Measurements from ENCODE around the gene FAM13A. TPM values are rescaled to one million over a fixed set of nuclear protein-coding genes. Genes with fewer than 3 reads are reported as not detected.

Gene FAM13A
- total and polyA plus RNA-seq, 2 of the 13 experiments (the other 11 are each of a cell fraction or from before 2014, with no cell fraction given), result 1.2 to 36.2 TPM

DNA sequence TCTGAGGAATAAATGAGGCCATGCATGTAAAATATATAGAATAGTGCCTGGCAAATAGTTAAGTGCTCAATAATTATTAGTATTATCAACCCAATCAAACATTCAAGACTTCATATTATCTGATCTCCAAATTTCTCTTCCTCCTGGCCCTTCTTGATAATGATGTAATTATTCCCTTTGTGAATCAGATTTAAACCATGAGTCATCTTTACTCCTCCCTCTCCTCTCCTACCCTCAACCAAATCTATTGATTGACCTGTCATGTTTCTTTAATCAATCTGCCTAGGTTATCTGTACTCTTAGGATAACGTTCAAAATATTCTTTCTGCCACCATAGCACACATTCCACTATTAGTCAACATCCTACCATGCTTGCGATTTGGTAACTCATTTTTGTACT lies 229.5 kb downstream of the FAM13A start:
- DNase-seq (ENCODE audit: low spot score) (no peak), FAIRE-seq (no peak), ATAC-seq (no peak)
- CTCF ChIA-PET (ENCODE audit: low intra/inter-chr PET ratio, low total read pairs), result no interaction called here
- Histone ChIP-seq H3K9me3 (ENCODE audit: low read length) (no peaks in the 10 kb centered on the region), H3K79me2 (ENCODE audit: insufficient read depth, low read length) (peaks cover 6% of the 10 kb centered on the region), H3K4me3 (replicated peaks in 1 of 3; ENCODE audit: insufficient read depth in 1 of 3, low read depth in 2 of 3, low read length in 3 of 3) (no peak overlapping the region), H4K20me1 (ENCODE audit: insufficient read depth, low read length) (no peaks in the 10 kb centered on the region), H3K4me1 (ENCODE audit: insufficient read depth, low read length) (peaks cover 30% of the 10 kb centered on the region), H3K27me3 (ENCODE audit: control insufficient read depth in 1 of 2, insufficient read depth in 2 of 2, low read length in 2 of 2) (no peaks in the 10 kb centered on the region; a peak in 1 of 5 replicates), H3K36me3 (replicated peaks in 1 of 2; ENCODE audit: control insufficient read depth in 1 of 2, insufficient read depth in 2 of 2, low read length in 2 of 2) (no peaks in the 10 kb centered on the region), H3K27ac (ENCODE audit: extremely low read length, insufficient read depth, low read length) (no peak overlapping the region), H3K9ac (ENCODE audit: insufficient read depth, low read depth, low read length) (no peak overlapping the region), H3K4me2 (ENCODE audit: low read depth, low read length) (no peak overlapping the region), H2AFZ (ENCODE audit: low read length) (no peak overlapping the region)
- TF ChIP-seq ZNF772 (CRISPR knock-in tag; IDR thresholded peaks at IDR 0.05), result no peak
- TF ChIP-seq ATF7 (IDR thresholded peaks at IDR 0.05), result 0 out of 2 replicates have a peak, but pooled peaks have one; percentile 10
- TF ChIP-seq ATF7 (CRISPR knock-in tag; IDR thresholded peaks at IDR 0.05), result no peak
- in situ Hi-C loops (cut with HindIII; ENCODE audit: extremely low pct_ligation_motif_present, low pct_unique_long_range_greater_than_20kb), result no loop called here
- BruUV-seq (replicated peaks), result no TSS peak
- WGBS (ENCODE audit: low lambda C conversion rate), result 34% methylated on average over 2 of the region's 2 CpGs
- intact Hi-C loops (cut with micrococcal nuclease; ENCODE audit: unreplicated experiment), result no loop called here
- POLR2A ChIA-PET, result no interaction called here

DNA sequence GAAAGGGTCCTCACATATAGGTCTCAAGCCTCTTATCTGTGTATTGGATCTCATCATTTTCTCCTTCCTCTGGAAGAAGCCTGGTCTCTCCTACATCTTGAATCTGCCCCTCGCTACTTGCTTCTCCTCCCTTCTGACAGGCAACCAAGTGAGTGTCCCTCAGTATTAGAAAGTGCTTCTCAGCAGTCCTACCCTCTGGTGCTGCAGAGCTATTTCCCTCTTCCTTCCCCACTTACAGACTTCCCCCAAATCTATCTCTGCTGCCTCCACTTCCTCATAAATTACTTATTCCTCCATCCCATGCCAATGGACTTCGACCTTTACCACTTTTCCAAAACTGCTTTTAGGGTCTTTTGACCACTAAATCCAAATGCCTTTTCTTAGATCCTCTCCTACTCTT lies 230.2 kb downstream of the FAM13A start:
- Histone ChIP-seq H3K27ac (ENCODE audit: extremely low read length, insufficient read depth, low read length) (no peak overlapping the region), H3K9ac (ENCODE audit: insufficient read depth, low read depth, low read length) (no peak overlapping the region), H3K27me3 (ENCODE audit: control insufficient read depth in 1 of 2, insufficient read depth in 2 of 2, low read length in 2 of 2) (no peaks in the 10 kb centered on the region; a peak in 1 of 5 replicates), H3K79me2 (ENCODE audit: insufficient read depth, low read length) (peaks cover 13% of the 10 kb centered on the region), H3K9me3 (ENCODE audit: low read length) (no peaks in the 10 kb centered on the region), H3K4me1 (ENCODE audit: insufficient read depth, low read length) (peaks cover 30% of the 10 kb centered on the region), H3K36me3 (replicated peaks in 1 of 2; ENCODE audit: control insufficient read depth in 1 of 2, insufficient read depth in 2 of 2, low read length in 2 of 2) (no peaks in the 10 kb centered on the region), H3K4me2 (ENCODE audit: low read depth, low read length) (no peak overlapping the region), H3K4me3 (replicated peaks in 1 of 3; ENCODE audit: insufficient read depth in 1 of 3, low read depth in 2 of 3, low read length in 3 of 3) (no peak overlapping the region), H2AFZ (ENCODE audit: low read length) (peak overlapping the region; percentile 71), H4K20me1 (ENCODE audit: insufficient read depth, low read length) (no peaks in the 10 kb centered on the region)
- FAIRE-seq, result no peak
- CTCF ChIA-PET (ENCODE audit: low intra/inter-chr PET ratio, low total read pairs), result no interaction called here
- ATAC-seq, result no peak
- POLR2A ChIA-PET, result no interaction called here
- WGBS (ENCODE audit: low lambda C conversion rate), result 51% methylated on average over 2 of the region's 2 CpGs
- no peak for DNase-seq (ENCODE audit: low spot score)
- intact Hi-C loops (cut with micrococcal nuclease; ENCODE audit: unreplicated experiment) (no loop called here), in situ Hi-C loops (cut with HindIII; ENCODE audit: extremely low pct_ligation_motif_present, low pct_unique_long_range_greater_than_20kb) (no loop called here)
- TF ChIP-seq SIN3B (IDR thresholded peaks at IDR 0.05; ENCODE audit: low read length), result no peak
- no peak for TF ChIP-seq ZNF790 (CRISPR knock-in tag; IDR thresholded peaks at IDR 0.05; ENCODE audit: borderline replicate concordance)
- TF ChIP-seq, protein P1, sequence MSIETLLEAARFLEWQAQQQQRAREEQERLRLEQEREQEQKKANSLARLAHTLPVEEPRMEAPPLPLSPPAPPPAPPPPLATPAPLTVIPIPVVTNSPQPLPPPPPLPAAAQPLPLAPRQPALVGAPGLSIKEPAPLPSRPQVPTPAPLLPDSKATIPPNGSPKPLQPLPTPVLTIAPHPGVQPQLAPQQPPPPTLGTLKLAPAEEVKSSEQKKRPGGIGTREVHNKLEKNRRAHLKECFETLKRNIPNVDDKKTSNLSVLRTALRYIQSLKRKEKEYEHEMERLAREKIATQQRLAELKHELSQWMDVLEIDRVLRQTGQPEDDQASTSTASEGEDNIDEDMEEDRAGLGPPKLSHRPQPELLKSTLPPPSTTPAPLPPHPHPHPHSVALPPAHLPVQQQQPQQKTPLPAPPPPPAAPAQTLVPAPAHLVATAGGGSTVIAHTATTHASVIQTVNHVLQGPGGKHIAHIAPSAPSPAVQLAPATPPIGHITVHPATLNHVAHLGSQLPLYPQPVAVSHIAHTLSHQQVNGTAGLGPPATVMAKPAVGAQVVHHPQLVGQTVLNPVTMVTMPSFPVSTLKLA (IDR thresholded peaks at IDR 0.05), result no peak
- BruUV-seq (replicated peaks), result no TSS peak
